Measurements from ENCODE around the gene ZFP30. TPM values are rescaled to one million over a fixed set of nuclear protein-coding genes. Genes with fewer than 3 reads are reported as not detected.
"Not testable (repeated sequence)": the region's sequence is repeated elsewhere in the genome, so short reads cannot be mapped to it uniquely, and the experiment has no call there.

ZFP30 gene
- total RNA-seq: 10 to 100 TPM in 1 of 2 donors, 1 to 10 TPM in 1; 5.1 to 11.2 TPM
- total RNA-seq: 7.8 to 27.8 reads per million in 2 donors

GRCh38 chr19:37655301-37655688 lies at the start of gene ZFP30:
TSS of gene ZFP30 (minus strand) at chr19:37655465. CDS start at chr19:37647822, 7,643 bp downstream.
- Mint-ChIP-seq H3K4me3 (peak within 1 kb of the TSS; percentile 96), H3K4me1 (peaks cover 21% of the 10 kb centered on the region), H3K27ac (peak within 1 kb of the TSS; percentile 94), H3K27me3 (no peaks in the 10 kb centered on the region), H3K36me3 (ENCODE audit: low read depth) (peaks cover 4% of the 10 kb centered on the region)
- DNase-seq: peak; percentile 69 to 76 (median 69)
- ATAC-seq: peak; percentile 81
- no peaks in the 10 kb centered on the region for H3K9me3 ChIP-seq (ENCODE audit: control insufficient read depth, low read length, poor library complexity, severe bottlenecking)

GRCh38 chr19:37699057-37699456 lies 43.8 kb upstream of the ZFP30 start:
- no peaks in the 10 kb centered on the region for H3K4me1 Mint-ChIP-seq
- H3K4me3 Mint-ChIP-seq: no peak overlapping the region
- H3K9me3 ChIP-seq (ENCODE audit: control insufficient read depth, low read length, poor library complexity, severe bottlenecking): peaks cover 22% of the 10 kb centered on the region
- H3K27me3 Mint-ChIP-seq: no peaks in the 10 kb centered on the region
- H3K36me3 Mint-ChIP-seq (ENCODE audit: low read depth): peaks cover 10% of the 10 kb centered on the region
- DNase-seq (no peak), ATAC-seq (no peak)
- no peak overlapping the region for H3K27ac Mint-ChIP-seq

GRCh38 chr19:37698216-37698615 lies 43.0 kb upstream of the ZFP30 start:
- Mint-ChIP-seq H3K27ac (no peak overlapping the region), H3K36me3 (ENCODE audit: low read depth) (peaks cover 10% of the 10 kb centered on the region), H3K4me1 (no peaks in the 10 kb centered on the region), H3K27me3 (no peaks in the 10 kb centered on the region), H3K4me3 (no peak overlapping the region)
- no peak for DNase-seq
- H3K9me3 ChIP-seq (ENCODE audit: control insufficient read depth, low read length, poor library complexity, severe bottlenecking): peaks cover 18% of the 10 kb centered on the region
- no peak for ATAC-seq

DNA sequence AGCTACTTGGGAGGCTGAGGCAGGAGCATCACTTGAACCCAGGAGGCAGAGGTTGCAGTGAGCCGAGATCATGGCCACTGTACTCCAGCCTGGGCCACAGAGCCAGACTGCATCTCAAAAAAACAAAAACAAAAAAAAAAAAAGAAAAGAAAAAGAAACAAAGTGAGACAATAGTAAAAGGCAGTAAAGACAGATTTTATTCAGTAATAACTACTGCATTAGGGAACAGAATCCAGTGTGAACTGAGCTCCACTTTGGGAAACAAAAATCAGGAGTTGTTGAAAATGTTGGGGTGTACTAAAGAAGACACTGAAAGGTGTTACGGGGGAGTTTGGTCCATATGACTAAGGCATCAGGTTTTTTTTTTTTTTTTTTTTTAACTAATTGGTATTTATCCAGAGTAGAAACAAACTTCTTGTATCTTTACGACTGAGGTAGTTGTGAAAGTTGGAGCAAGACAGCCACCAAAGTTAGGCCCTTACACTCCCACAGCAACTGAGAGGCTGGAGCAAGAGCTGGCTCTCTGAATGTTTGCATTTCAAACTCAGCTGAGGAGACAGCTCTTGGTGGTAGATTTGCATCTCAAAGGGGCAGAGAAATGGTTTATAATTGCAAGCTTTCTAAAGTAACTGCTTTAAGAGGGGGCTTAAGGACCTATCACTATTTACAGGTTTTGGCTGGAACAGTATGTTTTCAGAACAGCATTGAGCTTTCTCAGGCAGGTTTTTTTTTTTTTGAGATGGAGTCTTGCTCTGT lies 40.1 kb upstream of the ZFP30 start:
- Mint-ChIP-seq H3K4me3 (no peak overlapping the region), H3K36me3 (ENCODE audit: low read depth) (peaks cover 4% of the 10 kb centered on the region), H3K27me3 (no peaks in the 10 kb centered on the region), H3K4me1 (peaks cover 4% of the 10 kb centered on the region), H3K27ac (no peak overlapping the region)
- DNase-seq (no peak), ATAC-seq (no peak)
- H3K9me3 ChIP-seq (ENCODE audit: control insufficient read depth, low read length, poor library complexity, severe bottlenecking): peaks cover 18% of the 10 kb centered on the region

GRCh38 chr19:37692956-37693620 lies 37.8 kb upstream of the ZFP30 start:
- no peak overlapping the region for H3K27ac Mint-ChIP-seq
- H3K4me1 Mint-ChIP-seq: peaks cover 4% of the 10 kb centered on the region
- ATAC-seq (no peak), DNase-seq (no peak)
- H3K36me3 Mint-ChIP-seq (ENCODE audit: low read depth): peaks cover 2% of the 10 kb centered on the region
- peak overlapping the region; percentile 61 for H3K4me3 Mint-ChIP-seq
- H3K9me3 ChIP-seq (ENCODE audit: control insufficient read depth, low read length, poor library complexity, severe bottlenecking): peaks cover 8% of the 10 kb centered on the region
- H3K27me3 Mint-ChIP-seq: no peaks in the 10 kb centered on the region

- ATAC-seq: peak; percentile 96
- DNase-seq: peak; percentile 32 to 62 (median 49)
- peaks cover 4% of the 10 kb centered on the region for H3K4me1 Mint-ChIP-seq
- peak overlapping the region; percentile 95 for H3K4me3 Mint-ChIP-seq
- no peaks in the 10 kb centered on the region for H3K27me3 Mint-ChIP-seq
- H3K36me3 Mint-ChIP-seq (ENCODE audit: low read depth): peaks cover 2% of the 10 kb centered on the region
- peak overlapping the region; percentile 88 for H3K27ac Mint-ChIP-seq
- peaks cover 7% of the 10 kb centered on the region for H3K9me3 ChIP-seq (ENCODE audit: control insufficient read depth, low read length, poor library complexity, severe bottlenecking)
Measured at GRCh38 chr19:37691881-37692504, 36.7 kb upstream of the ZFP30 start.

- no peak overlapping the region for H3K27ac Mint-ChIP-seq
- no peaks in the 10 kb centered on the region for H3K9me3 ChIP-seq (ENCODE audit: control insufficient read depth, low read length, poor library complexity, severe bottlenecking)
- H3K36me3 Mint-ChIP-seq (ENCODE audit: low read depth): peaks cover 3% of the 10 kb centered on the region
- ATAC-seq (no peak), DNase-seq (no peak)
- H3K27me3 Mint-ChIP-seq: no peaks in the 10 kb centered on the region
- H3K4me3 Mint-ChIP-seq: no peak overlapping the region
- H3K4me1 Mint-ChIP-seq: no peaks in the 10 kb centered on the region
Measured at GRCh38 chr19:37683520-37683919, 28.3 kb upstream of the ZFP30 start.

GRCh38 chr19:37669450-37669914 lies 14.2 kb upstream of the ZFP30 start:
- Mint-ChIP-seq H3K4me1 (no peaks in the 10 kb centered on the region), H3K4me3 (no peak overlapping the region), H3K27ac (no peak overlapping the region), H3K36me3 (ENCODE audit: low read depth) (peaks cover 2% of the 10 kb centered on the region), H3K27me3 (no peaks in the 10 kb centered on the region)
- no peak for DNase-seq
- no peak for ATAC-seq
- peaks cover 9% of the 10 kb centered on the region for H3K9me3 ChIP-seq (ENCODE audit: control insufficient read depth, low read length, poor library complexity, severe bottlenecking)

GRCh38 chr19:37657157-37657556 lies 1.9 kb upstream of the ZFP30 start:
- not testable (repeated sequence) for ATAC-seq; H3K27me3 Mint-ChIP-seq; H3K9me3 ChIP-seq (ENCODE audit: control insufficient read depth, low read length, poor library complexity, severe bottlenecking); H3K27ac Mint-ChIP-seq; H3K36me3 Mint-ChIP-seq (ENCODE audit: low read depth); DNase-seq
- Mint-ChIP-seq H3K4me3 (peak overlapping the region; percentile 96), H3K4me1 (peaks cover 21% of the 10 kb centered on the region)

DNA sequence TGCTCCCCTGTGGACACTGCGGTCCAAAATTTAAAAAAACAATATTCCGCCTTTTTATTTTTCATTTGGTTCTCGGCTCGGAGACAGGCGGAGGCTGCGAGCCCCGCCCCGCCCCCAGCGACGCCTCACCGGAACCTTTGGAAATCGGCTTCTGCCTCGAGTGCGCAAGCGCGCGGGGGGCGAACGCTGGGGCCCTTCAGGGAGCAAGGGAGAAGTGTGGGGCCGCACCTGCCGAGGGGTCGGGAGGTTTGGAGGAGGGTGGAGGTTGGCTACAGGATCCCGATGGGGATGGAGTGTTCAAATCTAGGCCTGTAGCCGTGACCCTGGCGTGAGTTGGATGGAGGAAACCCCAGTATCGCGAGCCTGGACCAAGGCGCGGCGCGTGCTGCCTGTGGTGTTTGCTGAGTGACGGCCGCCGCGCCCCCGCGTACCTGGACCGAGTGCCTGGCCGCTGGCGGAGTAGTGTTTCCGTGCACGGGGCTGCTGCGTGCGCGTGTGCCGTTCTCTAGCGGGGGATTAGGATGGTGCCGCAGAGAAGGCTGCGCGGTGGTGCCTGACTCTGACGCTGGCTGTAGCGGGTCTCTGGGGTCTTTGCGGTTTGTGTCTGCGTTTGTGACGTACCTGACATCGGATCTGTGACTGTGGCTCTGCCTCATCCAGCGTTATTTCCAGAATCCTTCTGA lies 565 bp upstream of the ZFP30 start:
- peaks cover 4% of the 10 kb centered on the region for H3K36me3 Mint-ChIP-seq (ENCODE audit: low read depth)
- peaks cover 21% of the 10 kb centered on the region for H3K4me1 Mint-ChIP-seq
- H3K4me3 Mint-ChIP-seq: peak overlapping the region; percentile 96
- peak overlapping the region; percentile 94 for H3K27ac Mint-ChIP-seq
- no peaks in the 10 kb centered on the region for H3K9me3 ChIP-seq (ENCODE audit: control insufficient read depth, low read length, poor library complexity, severe bottlenecking)
- H3K27me3 Mint-ChIP-seq: no peaks in the 10 kb centered on the region
- ATAC-seq (peak; percentile 78), DNase-seq (peak; percentile 67 to 77 (median 68))

DNA sequence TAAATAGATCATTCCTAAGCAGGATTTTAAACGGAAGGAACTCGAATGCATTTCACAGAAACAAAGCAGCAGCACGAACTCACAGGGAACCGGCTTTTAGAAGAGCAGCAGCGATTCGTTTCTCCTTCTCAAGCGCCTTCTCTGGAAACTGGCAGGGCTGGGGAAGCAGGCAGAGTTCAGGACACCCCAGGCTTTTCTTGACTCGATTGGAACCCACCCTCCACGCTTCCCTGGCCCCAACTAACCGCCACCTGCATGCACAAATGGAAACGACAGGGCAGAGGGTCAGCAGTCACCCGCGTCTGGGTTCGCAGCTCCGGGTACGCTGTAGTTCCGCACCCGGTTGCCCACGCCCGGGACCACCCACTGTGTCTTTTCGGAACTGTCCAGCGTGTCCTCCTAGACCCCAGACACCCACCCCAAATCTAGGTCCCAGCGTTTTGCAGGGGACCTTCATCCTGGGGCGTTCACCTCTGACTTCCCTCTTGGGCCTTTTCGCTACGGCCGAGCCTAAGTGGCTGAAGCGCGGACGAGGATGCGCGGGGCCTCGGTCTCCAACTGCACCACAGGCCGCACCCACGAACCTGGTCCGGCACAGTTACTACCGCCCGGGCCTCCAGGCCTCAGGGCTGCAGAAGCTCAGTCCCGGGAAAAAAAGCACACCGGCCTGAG lies 500 bp downstream of the ZFP30 start:
- no peaks in the 10 kb centered on the region for H3K9me3 ChIP-seq (ENCODE audit: control insufficient read depth, low read length, poor library complexity, severe bottlenecking)
- no peak for DNase-seq
- ATAC-seq: peak; percentile 2
- H3K27me3 Mint-ChIP-seq: no peaks in the 10 kb centered on the region
- peak overlapping the region; percentile 94 for H3K27ac Mint-ChIP-seq
- peaks cover 21% of the 10 kb centered on the region for H3K4me1 Mint-ChIP-seq
- peak overlapping the region; percentile 96 for H3K4me3 Mint-ChIP-seq
- peaks cover 4% of the 10 kb centered on the region for H3K36me3 Mint-ChIP-seq (ENCODE audit: low read depth)

DNA sequence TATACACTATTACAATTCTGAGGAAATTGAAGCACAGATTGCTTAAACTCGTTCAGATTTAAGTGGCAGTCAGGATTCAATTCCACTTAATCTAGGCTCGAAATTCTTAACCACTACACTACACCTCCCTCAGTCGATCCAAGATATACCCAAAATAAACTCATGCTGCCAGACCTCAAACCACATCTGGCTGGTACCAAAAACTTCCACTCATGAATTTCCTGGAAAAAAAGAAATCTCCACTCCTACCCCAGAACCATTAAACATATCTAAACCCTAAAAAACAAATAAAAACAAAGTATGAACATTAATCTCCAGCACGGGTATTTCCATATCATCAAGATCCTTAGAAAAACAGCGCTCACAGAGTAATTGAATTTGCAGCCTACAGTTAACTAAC lies 1.1 kb downstream of the ZFP30 start:
- Mint-ChIP-seq H3K27ac (peak overlapping the region; percentile 94), H3K36me3 (ENCODE audit: low read depth) (peaks cover 3% of the 10 kb centered on the region), H3K4me1 (peaks cover 21% of the 10 kb centered on the region), H3K27me3 (no peaks in the 10 kb centered on the region), H3K4me3 (peak overlapping the region; percentile 96)
- no peak for ATAC-seq
- DNase-seq: no peak
- no peaks in the 10 kb centered on the region for H3K9me3 ChIP-seq (ENCODE audit: control insufficient read depth, low read length, poor library complexity, severe bottlenecking)

Measured in T-helper 17 cell (primary cell).